Posterior vena cava (tissue), 2 donors: Measurements from ENCODE around the gene USO1. TPM values are rescaled to one million over a fixed set of nuclear protein-coding genes. Genes with fewer than 3 reads are reported as not detected.
"Not testable (repeated sequence)": the region's sequence is repeated elsewhere in the genome, so short reads cannot be mapped to it uniquely, and the experiment has no call there.

Source experiments
- DNase-seq: peaks from one replicate; pipeline ENCODE4 v3.0.0-alpha.2; 2020; ENCODE audit warnings: low spot score
- intact Hi-C, 2 donors: fragments of 100-400 bp; cut with DNase I; formaldehyde crosslinking; loops; one replicate each; pipeline versions ENCODE4 v1.14.1 to v1.14.2; 2022 to 2023
- long read RNA-seq, 2 donors: library from polyadenylated mRNA; unstranded; transcript quantifications; one replicate each; pipeline ENCODE4 v2.0.0, GENCODE V29; 2020 to 2021
- total RNA-seq, 2 donors: library from RNA; stranded (reverse); fragmentation: NEBNext Ultra II Directional; extraction: Animal tissue kit (Norgen Biotek cat#: 25700); gene quantifications; one replicate each; pipeline ENCODE4 v1.2.1, GENCODE V29; 2021
- donor health status: DM: yes; HTN: yes; CAD: no.
- donor health status: DM: yes; HTN: yes; CAD: no.

Gene USO1, protein sequence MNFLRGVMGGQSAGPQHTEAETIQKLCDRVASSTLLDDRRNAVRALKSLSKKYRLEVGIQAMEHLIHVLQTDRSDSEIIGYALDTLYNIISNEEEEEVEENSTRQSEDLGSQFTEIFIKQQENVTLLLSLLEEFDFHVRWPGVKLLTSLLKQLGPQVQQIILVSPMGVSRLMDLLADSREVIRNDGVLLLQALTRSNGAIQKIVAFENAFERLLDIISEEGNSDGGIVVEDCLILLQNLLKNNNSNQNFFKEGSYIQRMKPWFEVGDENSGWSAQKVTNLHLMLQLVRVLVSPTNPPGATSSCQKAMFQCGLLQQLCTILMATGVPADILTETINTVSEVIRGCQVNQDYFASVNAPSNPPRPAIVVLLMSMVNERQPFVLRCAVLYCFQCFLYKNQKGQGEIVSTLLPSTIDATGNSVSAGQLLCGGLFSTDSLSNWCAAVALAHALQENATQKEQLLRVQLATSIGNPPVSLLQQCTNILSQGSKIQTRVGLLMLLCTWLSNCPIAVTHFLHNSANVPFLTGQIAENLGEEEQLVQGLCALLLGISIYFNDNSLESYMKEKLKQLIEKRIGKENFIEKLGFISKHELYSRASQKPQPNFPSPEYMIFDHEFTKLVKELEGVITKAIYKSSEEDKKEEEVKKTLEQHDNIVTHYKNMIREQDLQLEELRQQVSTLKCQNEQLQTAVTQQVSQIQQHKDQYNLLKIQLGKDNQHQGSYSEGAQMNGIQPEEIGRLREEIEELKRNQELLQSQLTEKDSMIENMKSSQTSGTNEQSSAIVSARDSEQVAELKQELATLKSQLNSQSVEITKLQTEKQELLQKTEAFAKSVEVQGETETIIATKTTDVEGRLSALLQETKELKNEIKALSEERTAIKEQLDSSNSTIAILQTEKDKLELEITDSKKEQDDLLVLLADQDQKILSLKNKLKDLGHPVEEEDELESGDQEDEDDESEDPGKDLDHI
- 10 to 100 TPM; 68.8 to 77.3 TPM for total RNA-seq
- long read RNA-seq, donor 1, full-length matches to known transcripts = 16 of 27 reads
- long read RNA-seq, donor 1, partial matches to known transcripts = 9 of 27 reads
- long read RNA-seq, donor 1, other reads (novel, unspliced or antisense) = 2 of 27 reads
- long read RNA-seq, donor 2, partial matches to known transcripts = 116 of 125 reads
- long read RNA-seq, donor 2, other reads (novel, unspliced or antisense) = 9 of 125 reads

DNA sequence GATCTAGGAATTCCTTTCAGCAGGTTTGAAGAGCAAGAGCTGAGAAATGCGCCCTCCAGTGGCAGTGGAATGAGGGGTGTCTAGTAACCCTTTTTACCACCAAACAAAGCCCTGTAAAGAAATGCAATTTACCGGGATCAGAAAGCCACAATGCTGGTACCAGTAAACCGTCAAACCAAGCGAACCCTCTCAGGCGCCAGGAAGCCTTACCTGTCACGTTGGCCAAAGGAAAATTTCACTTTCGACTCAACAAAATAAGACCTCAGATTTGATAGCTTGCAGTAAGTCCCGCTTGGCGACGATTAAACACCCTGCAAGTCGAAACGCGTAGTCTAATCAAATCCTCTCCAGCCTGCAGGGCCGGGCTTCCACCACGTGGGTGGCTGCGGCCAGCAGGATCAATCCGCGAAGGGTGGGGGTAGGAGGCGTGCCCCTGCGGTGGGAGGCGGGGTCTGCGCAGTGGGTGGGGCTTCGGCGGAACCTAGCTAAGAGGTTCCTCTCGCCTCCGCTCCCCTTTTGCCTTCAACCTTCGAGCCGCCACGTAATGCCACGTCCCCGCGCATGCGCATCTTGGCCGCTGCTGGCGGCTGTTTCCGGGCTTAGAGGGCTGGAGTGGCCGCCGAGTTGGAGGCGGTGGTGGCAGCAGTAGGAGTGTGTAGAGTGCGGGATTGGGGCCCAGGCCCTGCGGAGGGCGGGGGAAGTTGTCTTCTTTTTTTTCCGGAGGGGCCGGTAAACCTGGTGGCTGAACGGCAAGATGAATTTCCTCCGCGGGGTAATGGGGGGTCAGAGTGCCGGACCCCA is at the start of gene USO1:
USO1 (plus strand) TSS at position 512 of the 801 bp plus-strand sequence; CDS start at position 755, 243 bp downstream.
- intact Hi-C loops = loop anchor here in 1 of 2 donors (10.0 kb wide), 1 partner anchor 49 kb away; the partner anchor contains the start of gene G3BP2
- DNase-seq = peak; percentile 100

DNA sequence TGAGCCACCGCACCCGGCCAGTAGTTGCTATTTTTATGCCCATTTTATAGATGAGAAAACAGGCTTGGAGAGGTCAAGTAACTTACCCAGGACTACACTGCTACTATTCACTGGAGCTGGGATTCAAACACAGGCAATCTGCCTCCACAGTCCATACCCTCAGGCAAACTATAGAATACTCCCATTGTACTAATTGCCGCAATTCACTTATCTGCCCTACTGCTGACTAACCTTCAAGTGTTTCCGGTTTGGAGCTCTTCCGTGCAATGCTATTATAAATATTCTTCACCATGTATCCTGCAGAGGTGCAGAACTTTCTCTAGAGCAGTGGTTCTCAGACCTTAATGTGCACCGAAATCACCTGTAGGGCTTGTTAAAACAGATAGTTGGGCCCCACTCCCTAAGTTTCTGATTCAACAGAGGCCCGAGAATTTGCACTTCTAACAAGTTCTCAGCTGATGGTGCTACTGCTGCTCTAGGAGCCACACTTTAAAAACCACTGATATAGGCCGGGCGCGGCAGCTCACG is 49.3 kb upstream of the USO1 start:
- intact Hi-C loops = loop anchor here in 1 of 2 donors (10.0 kb wide), 1 partner anchor 50 kb away; the partner anchor contains the start of gene USO1
- DNase-seq = no peak

DNA sequence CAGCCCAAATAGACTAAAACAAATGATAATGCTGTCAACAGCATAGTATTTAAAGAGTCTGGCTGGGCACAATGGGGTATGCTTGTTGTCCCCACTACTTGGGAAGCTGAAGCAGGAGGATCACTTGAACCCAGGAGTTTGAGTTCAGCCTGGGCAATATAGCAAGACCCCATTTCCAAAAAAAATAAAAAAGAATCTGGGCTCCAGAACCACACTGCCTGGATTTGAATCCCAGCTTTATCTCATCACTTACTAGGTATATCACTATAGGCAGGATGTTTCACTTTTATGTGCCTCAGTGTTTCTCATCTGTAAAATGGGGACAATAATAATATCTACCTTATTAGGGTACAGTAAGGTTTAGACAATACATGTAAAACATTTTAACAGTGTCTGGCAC is 45.9 kb upstream of the USO1 start:
- no peak for DNase-seq
- intact Hi-C loops = loop anchor here in 1 of 2 donors (10.0 kb wide), 1 partner anchor 46 kb away; the partner anchor contains the start of gene USO1

DNA sequence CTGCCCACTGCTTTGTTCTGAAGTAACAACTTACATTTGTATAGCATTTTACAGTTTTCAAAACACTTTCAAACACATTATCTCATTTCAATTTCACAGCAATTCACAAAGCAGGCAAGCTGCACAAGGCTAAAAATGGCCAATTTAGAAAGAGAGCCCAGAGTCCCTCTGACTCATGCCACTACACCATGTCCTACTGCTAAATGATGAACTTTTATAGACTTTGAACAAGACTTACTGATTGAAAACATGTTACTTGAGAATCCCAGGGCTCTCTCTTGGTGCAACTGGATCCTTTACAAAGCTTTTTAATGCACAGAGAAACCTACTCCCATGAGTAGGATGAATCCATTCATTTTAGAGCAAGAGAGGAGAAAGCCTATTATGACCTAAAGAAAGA is 45.4 kb upstream of the USO1 start:
- intact Hi-C loops = loop anchor here in 1 of 2 donors (10.0 kb wide), 1 partner anchor 46 kb away; the partner anchor contains the start of gene USO1
- DNase-seq = no peak

DNA sequence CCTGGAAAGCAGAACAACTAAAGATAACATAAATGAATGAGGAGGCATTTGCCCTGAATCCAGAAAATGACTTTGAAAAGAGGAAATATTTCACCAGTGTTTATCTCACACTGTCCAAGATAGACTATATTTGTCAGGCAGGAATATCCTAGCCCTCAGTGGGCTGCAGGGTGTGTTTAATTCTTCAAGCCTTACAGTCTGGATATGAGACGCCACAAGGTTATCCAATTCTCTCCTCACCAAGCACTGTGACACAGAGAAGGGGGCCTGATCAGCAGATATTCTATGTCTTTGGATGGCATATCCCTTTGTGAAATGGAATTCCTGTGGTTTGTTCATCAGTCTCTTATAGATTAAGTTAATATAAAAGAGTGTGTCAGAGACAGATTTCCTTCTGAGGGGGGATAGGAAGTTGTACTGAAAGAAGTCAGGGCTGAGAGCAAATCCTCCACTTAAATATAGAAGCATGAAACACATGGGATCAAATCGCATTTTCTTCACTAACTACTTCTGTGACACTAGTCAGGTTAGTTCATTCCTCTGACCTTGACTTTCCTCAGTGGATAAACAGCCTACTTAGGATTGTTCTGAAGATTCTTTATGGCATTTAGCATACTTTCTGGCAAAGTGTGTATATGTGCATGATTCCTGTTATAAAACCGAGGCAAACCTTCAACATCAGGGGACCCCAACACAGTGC is 44.4 kb upstream of the USO1 start:
- intact Hi-C loops = loop anchor here in 1 of 2 donors (10.0 kb wide), 1 partner anchor 45 kb away; the partner anchor contains the start of gene USO1
- no peak for DNase-seq

DNA sequence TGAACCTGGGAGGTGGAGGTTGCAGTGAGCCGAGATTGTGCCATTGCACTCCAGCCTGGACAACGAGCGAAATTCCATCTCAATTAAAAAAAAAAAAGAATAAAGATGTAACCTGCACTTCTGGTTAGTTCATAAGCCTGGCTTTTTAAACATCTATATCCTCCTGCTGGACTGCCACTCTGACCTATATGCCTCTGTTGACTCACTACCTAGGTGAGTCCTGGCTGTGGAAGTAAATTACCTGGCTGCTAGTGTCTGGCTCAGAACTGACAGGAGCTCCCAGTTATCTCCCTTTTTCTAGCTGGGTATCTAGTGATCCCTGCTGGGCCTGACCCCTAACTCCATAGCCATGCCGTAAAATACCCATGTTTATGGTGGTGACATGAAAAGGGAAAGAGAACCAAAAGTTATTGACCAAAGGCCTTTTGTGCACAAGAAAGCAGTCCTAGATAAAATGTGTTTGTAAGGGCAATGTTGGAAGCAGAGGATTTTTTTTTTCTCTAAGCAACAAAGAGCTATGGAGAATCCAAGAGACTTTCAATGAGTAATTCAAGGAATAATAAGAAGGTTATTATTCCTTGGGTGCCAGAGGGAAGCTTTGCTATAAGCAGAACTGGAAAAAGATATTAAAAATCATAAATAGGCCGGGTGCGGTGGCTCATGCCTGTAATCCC is 40.8 kb upstream of the USO1 start:
- intact Hi-C loops = no loop called here
- no peak for DNase-seq

DNA sequence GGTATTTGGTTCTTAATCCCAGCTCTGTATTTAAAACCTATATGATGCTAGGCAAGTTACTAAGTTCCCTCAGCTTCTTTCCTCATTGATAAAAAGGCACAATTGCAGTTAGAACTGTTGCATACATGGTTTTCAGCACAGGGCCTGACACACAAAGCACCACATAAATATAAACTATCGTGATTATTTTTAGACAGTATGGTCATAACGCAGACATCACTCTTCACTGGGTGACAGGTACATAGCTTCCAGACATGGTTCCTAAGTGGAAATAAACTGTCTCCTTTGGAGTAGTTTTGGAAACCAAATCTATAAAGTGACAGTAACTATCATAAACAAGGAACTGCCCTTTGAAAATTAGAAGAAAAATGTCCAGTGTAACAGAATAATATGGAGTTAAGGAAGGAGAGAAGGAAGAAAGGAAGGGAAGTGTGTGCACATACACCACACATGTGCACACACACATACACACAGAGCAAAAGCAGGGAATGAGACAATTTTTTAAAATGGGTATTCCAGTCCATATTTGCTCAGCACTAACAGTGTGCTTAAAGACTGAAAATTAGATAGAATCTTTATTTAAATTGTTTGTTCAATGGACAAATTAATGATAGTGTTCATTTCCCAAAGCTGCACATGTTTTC is 38.7 kb upstream of the USO1 start:
- intact Hi-C loops = no loop called here
- DNase-seq = no peak

DNA sequence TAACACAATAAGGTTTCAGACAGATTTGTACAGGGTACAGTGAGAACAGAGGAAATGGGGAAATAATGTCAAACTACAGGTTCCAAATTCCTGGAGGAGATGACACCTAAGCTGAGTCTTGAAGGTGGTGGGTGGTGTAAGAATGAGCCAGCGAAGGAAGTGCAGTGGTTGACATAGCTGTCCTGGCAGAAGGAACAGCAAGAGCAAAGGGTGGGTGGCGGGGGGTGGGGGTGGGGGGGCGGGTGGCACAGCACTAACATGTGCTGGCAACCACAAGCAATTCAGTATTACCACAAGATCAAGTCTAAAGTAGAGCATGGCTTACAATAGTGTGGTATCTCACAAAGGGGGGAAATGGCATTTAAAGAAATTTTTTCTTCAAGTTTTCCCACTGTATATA is 38.0 kb upstream of the USO1 start:
- no peak for DNase-seq
- intact Hi-C loops = no loop called here

DNA sequence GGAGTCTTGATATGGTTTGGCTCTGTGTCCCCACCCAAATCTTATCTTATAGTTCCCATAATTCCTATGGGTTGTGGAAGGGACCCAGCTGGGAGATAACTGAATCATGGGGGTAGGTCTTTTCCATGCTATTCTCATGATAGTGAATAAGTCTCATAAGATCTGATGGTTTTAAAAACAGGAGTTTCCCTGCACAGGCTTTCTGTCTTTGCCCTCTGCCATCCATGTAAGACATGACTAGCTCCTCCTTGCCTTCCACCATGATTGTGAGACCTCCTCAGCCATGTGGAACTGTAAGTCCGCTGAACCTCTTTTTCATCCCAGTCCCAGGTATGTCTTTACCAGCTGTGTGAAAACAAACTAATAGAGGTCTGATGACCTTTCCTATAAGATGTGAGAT is 37.3 kb upstream of the USO1 start:
- DNase-seq, intact Hi-C loops: not testable (repeated sequence)

DNA sequence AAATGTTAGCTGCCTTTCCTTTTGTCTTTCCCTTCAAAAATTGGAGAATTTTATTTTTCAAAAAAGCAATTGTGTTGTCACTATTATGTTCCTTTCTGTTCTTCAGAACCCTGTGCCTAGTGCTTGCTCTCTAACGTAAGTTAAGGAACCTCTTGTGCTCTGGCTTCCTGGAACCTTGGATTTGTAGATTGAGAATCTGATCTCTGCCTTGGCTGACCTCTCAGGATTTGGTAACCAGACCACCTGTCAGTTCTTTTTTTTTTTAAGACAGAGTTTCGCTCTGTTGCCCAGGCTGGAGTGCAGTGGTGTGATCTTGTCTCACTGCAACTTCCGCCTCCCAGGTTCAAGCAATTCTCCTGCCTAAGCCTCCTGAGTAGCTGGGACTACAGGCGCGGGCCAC is 32.3 kb upstream of the USO1 start:
- intact Hi-C loops, DNase-seq: not testable (repeated sequence)

DNA sequence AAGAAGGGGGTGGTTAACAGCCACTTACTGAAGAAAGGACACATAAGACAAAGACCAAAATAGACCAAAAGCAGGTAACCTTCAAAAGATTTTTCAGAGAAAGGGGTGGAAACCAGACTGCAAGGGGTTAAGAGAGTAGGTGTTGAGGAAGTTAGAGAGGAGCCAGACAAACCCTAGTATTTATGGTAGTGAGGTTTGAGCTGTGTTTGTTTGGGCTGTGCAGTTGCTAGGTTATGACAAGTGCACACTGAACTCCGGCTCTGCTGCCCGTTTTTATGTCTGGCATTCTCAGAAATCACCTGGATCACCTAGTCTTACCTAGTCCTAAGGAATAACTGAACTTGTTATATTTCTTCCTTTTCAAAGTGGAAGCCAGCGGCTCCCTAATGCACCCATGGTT is 28.3 kb upstream of the USO1 start:
- no peak for DNase-seq
- intact Hi-C loops = no loop called here

DNA sequence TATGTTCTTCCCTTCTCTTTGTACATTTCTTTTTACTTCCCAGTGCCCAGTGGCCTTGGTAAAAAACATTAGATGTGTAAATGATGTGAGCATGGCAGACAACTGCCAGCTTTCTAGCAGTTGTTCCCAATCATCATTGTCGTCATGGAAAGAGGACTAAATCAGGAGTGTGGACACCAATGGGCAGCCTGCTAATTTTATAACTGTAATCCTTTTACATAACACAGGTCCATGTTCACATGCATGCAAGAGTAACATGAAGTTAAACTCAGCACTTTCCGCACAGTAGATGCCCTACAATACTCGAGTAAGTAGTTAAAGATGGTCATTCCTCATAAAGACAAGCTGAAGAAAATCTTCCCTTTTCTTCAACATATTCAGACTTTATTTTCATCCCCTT is 27.8 kb upstream of the USO1 start:
- no peak for DNase-seq
- intact Hi-C loops = no loop called here

DNA sequence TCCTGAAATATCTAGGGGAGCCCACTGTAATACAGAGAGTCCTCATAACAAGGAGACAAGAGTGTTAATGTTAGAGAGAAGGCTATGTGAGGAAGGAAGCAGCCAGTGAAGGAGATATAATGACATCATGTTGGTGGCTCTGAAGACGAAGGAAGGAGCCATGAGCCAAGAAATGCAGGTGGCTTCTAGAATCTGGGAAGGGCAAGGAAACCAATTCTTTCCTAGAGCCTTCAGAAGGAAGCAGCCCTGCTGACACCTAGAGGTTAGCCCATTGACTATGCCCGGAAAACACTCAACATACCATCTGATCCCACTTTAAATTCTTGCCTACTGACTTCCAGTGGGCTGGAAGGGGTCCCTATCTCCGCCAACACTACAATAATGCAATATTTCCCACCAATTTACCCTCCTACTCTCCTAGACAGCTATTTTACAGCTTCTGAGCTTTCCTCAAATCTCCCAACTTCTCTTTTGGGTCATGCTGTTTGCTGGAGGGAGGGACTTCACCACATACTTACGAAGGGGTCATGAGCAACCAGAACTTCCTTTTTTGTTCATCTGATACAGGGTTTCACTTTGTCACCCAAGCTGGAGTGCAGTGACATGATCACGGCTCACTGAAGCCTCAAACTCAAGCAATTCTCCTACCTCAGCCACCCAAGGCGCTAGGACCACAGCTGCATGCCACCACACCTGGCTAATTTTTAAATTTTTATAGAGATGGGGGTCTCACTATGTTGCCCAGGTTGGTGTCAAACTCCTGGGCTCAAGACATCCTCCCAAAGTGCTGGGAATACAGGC is 26.0 kb upstream of the USO1 start:
- intact Hi-C loops = no loop called here

DNA sequence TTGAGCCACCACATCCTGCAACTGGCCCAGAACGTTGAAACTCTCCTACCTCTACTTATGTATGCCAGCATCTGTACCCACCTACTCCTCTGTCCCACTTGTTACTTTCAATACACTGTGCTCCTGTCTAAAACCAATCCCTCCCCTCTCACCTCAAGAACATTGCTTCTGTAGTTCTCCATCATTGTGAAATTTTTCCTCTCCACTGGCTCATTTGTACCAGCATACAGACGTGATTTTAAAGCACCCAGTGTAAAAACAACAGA is 25.5 kb upstream of the USO1 start:
- intact Hi-C loops = no loop called here
- no peak for DNase-seq

More for the DNA sequence above, 26.0 kb upstream of the USO1 start:
- DNase-seq = no peak

DNA sequence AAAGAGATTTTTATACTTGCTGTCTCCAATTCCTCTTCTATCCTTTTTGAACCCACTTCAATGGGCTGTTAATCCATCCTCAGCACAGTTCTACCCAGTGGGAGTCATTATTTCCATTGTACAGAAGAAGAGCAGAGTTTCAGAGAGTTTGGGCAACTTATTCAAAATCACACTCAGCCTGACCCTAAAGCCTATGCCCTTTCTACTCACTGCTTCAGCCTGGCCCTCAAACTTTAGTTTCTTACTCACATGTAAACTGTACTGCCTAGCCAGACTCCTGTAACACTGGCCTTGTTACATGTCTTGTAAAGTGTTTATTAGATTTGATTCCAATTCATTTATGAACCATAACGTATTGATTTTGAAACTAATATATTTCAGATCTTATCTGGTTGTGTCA is 25.1 kb upstream of the USO1 start:
- no peak for DNase-seq
- intact Hi-C loops = no loop called here

DNA sequence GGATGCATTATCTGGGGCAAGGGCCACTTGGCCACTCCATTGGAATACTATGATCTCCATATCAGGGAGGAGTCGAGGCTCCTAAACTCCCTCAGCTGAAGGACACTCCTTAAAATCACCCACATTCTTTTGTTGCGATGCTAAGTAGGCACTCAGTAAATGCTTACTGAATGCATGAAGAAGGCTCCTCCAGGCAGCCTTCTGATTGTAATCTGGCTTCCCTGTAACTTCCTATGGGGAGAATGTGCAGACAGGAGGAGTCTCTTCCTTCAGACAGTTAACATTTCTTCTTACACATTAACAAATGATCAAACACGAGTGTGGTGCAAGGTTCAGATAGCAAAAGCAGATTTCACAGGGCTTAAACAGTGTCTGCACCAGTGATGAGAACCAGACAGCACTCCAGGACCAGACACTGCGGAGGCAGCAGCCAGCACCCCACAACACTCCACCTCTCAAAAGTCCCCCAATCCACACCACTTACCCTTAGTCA is 21.4 kb upstream of the USO1 start:
- DNase-seq = no peak
- intact Hi-C loops = no loop called here
